HG03565 (cell line): ENCODE measurements around the gene SMOC2.

Experiments
- ATAC-seq: cut with Tn5 transposase; IDR thresholded peaks from one replicate; pipeline ENCODE4 v1.9.1; 2021; ENCODE audit warnings: mild to moderate bottlenecking, moderate library complexity; ENCODE audit not compliant: unreplicated experiment

The SMOC2 gene

GRCh38 chr6:168415098-168415992 is 25.6 kb upstream of the SMOC2 start:
- no peak for ATAC-seq

GRCh38 chr6:168415993-168416530 is 24.9 kb upstream of the SMOC2 start:
- ATAC-seq = no peak

DNA sequence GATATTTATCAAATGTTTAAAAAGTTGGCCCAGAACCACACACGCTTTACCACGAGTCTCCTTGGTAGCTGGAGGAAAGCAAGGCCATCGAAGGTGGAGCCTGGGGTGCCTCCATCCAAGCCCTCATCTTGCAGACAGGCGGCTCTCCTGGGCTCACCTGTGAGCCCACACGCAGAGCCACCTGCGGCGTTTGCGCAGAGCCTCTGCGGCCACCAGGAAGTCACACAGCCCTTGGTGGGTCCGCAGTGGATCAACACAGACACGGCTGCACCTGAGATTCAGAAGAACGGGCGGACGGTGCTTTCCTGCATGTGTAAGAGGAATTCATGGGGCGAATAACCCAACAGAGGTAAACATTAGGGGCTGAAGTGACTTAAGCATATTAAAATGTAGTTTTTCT is 24.5 kb upstream of the SMOC2 start:
- no peak for ATAC-seq

DNA sequence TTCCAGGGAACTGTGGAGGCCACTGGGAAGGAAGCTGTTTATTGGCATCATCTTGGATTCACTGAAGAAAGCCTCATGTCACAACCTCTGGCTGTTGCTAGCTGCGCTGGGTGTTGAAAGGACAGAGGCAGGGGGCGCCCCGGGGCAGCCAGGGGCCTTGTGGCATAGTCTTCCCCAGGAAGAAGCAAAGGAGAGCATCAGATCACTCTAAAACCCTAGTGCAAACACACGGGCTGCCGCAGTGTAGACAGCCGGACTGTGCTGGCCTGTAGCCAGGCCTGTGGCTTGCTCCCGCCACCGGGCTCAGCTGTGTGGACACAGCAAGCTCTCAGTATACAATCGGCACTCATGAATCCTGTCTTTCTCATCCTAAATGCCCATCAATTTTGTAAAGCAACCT is 23.8 kb upstream of the SMOC2 start:
- no peak for ATAC-seq

DNA sequence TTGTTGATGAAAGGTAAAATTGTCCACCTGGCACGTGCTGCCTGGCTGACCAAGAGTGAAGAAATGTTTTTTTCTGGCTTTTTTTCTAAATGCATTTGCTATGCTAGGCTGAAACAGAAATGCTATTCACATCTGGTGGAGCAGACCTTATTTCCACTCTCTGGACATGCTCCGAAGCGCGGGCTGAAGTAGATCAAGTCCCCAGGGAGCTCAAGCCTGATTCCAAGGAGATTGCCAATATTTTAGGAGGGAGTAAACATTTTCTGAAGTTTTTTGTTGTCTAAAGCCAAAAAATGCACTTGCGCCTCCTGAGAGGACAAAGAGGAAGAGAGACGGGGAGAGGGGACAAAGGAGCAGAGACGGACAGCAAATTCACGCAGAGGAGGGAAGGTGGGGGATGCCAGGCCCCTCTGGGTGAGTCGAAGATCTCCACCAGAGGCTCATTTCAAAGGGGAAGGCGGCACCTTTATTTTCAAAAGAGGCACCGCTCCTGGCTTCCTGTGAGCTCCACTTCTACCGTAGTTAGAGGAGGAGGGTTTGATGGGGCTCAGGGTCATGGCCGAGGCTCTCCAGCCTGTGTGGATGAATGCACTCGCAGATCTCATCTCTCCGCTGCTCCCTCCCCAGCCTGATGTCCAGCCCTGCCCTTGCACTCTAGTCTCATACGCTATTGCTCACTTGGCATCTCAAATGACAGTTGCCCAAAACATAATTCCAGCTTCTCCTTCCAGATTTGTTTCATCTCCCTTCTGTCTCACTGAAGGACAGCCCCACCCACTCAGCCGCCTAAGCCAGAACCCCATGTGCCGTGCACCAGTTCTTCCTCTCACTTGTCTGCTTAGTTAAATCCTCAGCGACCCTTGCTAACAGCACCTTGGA is 23.1 kb upstream of the SMOC2 start:
- no peak for ATAC-seq

DNA sequence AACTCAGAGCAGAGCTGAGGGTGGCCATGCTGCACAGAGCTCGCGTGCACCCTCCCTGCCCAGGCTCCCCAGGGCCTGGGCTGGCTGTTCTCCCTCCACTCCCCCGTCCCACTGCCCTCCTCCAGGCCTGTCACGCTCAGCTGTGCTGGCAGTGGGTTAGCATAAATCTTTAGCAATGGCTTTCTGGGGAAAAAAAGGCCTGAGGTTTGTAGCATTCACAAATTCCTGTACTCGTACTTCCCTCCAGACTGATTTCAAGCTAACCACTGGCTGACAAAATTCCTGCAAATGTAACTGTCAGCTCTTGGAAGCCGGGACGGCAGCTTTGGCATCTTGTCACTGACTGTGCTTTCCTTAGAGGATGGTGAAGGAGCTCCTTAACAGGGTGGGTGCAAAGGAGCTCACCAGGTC is 22.3 kb upstream of the SMOC2 start:
- ATAC-seq = no peak

DNA sequence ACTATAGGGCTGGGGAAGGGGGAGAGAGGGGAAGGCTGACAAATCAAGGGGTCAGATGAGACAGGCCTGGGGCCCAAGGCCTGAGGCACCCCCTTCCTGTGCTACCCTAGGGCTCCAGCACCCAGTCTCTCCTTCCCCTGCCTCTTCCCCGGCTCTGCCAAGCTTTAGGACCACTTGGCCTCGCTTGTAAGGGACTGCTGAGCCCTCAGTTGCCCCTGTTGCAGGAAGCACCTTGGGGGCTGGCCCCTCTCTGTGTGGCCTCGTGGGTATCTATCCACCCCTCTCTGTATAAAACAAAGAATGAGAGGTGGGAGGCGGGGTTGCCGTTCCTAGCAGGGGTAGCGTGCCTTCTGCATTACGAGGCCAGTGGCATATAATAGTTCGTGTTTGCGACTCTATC is 21.4 kb upstream of the SMOC2 start:
- ATAC-seq = no peak

DNA sequence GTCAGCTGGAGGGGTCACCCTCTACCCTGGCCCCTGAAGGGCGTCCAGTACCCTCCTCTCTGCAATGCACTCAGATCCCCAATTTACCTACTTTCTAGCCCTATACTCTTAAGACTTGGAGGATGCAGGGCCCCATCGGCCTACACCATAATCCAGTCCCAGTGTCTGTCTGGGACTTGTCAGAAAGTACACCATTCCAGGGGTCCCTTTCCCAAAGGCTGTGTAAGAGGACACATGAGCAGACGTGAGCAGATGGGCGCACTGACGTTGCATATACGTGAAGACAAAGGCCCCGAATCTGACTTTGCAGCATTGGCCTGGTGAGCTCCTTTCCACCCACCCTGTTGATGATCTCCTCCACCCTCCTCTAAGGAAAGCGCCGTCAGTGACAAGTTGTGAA is 20.9 kb upstream of the SMOC2 start:
- ATAC-seq = no peak

DNA sequence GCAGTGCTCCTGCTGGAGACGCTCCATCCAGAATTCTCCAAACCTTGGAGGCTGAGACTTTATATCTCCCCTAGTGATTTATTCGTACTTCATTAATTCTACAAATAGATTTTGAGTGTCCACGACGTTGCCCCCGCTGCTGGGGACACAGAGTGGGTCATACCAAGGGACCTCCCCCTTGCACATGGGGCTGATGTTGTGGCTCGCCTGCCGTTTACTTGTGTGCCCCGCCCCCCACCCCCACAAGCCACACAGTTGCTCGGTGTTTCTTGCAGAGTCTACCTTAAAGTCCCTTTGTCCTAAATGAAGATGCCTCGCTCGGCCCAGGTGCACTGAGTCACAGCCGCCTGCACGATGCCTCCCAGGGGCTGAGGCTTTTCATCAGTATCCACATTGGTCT is 20.3 kb upstream of the SMOC2 start:
- ATAC-seq = no peak

DNA sequence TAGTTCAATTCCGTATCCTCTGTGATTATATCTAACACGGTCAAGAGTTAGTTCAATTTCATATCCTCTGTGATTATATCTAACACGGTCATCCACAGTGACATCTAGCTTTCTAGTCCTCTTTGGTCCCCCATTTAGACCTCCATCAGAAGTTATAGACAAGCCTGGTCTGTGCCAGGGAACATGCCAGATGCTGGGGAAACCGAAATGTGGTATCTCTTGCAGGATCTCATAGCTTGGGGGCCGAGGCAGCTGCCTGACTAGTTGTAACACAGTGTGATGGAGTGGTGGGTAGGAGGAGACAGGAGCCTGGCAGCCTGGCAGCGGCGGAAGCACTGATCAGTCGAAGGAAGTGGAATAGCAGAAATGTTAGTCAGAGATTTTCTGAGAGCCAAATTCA is 13.8 kb upstream of the SMOC2 start:
- no peak for ATAC-seq

DNA sequence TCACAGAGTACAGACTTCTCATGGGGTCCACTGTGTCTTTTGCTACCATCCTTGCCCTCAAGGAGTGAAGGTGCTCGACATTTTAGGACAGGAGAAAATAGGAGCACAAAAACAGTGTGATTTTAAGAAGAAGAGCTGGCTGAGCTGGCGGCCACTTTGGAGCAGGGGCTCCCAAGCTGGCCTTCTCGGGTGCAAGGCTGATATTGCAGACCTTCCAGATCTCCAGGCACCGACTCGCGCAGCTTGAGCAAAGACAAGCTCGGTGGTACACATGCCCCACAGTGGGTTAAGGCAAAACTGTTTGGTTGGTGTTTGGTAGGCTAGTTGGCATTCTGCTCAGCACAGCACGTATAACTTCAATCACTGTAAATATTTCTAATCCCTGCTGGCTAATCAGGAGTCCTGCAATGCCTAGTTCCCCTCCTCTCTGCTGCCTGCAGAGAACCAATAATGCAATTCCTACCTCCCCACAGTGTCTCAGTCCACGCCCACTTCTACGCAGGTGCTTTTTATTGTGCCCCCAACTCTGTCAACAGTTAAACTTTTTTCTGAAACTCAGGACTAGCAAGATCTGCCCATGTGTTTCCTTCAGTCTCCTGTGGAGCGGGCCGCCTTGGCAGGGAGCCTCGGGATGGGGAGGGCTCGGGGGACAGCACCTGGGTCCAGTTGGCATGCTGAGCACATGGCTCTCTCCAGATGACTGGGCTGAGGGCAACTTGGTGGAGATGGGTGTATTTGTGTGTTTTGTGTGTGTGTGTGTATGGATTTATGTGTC is 12.7 kb upstream of the SMOC2 start:
- ATAC-seq = no peak

- no peak for ATAC-seq
These were observed 12.1 kb upstream of the SMOC2 start for GRCh38 chr6:168428863-168429262.

DNA sequence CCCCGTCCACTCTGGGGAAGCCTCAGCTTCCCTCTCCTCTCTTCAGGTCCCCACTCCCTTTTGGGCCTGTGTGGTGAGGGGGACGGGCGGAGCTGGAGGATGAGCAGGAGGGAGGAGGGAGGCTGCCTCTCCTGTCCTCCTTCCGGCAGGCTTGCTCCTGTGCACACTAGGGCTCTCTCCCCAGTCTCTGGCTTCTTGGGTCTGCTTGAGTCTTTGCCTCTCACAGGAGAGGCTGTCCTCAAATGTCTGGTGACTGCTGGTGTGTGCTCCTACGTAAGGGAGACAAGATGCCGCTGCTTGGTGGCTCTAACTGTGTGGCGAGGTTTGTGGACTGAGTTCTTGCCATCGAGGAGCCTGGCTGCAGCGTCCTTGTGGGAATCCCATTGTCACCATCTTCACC is 8.8 kb upstream of the SMOC2 start:
- no peak for ATAC-seq

GRCh38 chr6:168433898-168434297 is 7.1 kb upstream of the SMOC2 start:
- ATAC-seq = no peak

DNA sequence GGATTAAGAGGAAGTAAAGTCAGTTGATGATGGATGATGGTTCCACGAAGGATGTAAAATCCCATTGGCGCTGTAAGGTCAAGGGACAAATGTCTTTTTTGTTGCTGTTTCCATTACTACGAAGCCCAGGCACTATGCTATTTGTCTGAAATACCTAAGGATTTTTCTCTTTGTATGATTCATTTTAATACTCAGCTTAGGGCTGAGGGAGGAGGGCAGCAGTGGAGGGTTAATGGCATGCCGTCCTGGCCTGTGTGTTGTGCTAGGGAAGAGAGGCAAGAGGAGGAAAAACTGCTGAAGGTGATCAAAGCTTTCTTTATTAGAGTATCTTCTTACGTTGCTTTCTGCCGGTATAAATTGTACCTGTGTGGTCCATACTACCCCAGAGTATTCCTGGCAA is 6.5 kb upstream of the SMOC2 start:
- no peak for ATAC-seq

- no peak for ATAC-seq
These were observed 3.2 kb upstream of the SMOC2 start for GRCh38 chr6:168437751-168438150.

GRCh38 chr6:168438783-168439520 is 2.0 kb upstream of the SMOC2 start:
- ATAC-seq = no peak

DNA sequence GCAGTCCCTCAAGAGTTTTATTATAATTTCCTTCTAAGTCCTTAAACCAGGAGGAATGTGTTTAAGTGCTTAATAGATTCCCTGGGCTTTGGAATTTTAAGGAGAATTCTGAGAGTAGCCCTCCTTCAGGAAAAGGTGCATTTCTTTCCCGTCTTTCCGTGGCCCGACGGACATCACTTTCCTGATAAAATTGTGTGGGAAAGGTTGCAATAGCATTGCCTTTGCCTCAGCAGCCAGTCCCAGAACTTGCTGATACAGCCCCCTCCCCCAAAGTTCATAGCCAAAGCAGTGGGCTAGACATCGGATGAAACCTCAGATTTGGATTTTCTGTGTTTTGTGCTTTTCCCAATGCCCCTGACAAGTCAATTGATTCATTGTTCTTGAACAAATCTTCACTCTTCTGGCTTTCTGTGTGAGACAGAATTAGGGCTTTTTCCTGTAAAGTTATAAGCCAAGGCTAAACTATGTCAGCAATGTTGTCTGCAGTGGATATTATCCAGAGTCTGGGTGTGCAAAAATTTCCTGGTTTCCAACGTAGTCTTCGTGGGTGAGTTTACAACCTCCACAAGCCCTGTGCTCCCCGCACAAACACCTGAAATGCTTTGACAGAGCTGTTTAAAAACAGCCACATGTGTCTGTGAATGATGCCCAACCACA is 1.1 kb upstream of the SMOC2 start:
- ATAC-seq = no peak

DNA sequence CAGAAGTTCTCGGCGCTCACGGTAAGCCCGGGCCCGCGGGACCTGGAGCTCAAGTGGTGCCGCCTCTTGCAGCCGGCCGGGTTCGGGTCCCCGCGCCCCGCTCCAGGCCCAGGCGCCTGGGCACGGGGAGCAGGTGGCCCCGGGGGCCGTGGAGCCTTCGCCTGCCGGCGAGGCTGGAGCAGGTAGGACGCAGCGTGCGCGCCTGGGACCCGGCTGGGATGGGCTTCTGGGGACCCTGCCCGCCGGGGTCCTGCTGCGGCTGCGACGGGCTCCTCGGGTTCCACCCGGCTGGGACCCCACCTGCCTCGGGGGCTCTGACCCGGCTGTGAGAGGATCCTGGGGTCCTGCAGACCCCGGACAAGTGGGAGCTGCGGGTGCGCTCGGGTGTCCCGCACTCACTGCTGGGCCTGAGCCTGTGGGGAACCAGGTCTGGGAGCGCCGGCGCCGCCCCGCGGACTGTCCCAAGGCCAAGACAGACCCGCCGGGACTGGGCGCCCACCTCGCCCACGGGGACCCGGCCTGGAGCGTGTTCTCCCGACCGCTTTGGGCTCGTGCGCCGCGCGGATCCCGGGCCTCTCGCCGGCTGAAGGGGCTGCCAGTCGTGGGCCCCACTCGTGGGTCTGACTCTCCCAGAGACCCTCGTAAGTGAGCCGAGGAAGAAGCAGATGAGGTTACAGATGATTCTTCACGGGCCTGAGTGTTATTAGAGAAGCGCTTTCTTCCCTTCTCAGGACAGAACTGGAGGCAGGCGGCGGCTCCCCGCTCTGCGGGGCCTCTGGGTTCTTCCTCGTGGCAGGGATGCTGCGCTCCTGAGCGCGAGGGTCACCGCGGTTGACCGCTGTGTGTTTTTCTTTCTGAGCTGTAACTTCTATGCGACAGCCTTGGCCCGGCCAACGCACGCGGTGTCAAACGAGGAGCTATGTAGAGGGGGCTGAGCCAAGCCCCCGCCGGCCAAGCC is 729 bp downstream of the SMOC2 start:
- no peak for ATAC-seq
